ENCODE data around the gene OR10H4. TPM values are rescaled to one million over a fixed set of nuclear protein-coding genes. Genes with fewer than 3 reads are reported as not detected.
"Not testable (repeated sequence)": the region's sequence is repeated elsewhere in the genome, so short reads cannot be mapped to it uniquely, and the experiment has no call there.

Gene OR10H4, protein sequence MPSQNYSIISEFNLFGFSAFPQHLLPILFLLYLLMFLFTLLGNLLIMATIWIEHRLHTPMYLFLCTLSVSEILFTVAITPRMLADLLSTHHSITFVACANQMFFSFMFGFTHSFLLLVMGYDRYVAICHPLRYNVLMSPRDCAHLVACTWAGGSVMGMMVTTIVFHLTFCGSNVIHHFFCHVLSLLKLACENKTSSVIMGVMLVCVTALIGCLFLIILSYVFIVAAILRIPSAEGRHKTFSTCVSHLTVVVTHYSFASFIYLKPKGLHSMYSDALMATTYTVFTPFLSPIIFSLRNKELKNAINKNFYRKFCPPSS
- polyA plus RNA-seq (2011; rRNA removed) = not detected in 2 replicates
- polyA plus RNA-seq (2012; cell fraction: cytosol; rRNA removed) = not detected in 2 replicates
- not detected in 2 replicates for polyA plus RNA-seq (2012; cell fraction: nucleus; rRNA removed)
- not detected in 3 replicates for polyA plus RNA-seq (2017; fragmentation: RNase III; extraction: RNeasy Plus Mini Kit Qiagen cat#74134 plus additional on column Dnase treatment)
- polyA minus RNA-seq (2011; rRNA and poly(A)+ RNA removed) = not detected in 2 replicates

DNA sequence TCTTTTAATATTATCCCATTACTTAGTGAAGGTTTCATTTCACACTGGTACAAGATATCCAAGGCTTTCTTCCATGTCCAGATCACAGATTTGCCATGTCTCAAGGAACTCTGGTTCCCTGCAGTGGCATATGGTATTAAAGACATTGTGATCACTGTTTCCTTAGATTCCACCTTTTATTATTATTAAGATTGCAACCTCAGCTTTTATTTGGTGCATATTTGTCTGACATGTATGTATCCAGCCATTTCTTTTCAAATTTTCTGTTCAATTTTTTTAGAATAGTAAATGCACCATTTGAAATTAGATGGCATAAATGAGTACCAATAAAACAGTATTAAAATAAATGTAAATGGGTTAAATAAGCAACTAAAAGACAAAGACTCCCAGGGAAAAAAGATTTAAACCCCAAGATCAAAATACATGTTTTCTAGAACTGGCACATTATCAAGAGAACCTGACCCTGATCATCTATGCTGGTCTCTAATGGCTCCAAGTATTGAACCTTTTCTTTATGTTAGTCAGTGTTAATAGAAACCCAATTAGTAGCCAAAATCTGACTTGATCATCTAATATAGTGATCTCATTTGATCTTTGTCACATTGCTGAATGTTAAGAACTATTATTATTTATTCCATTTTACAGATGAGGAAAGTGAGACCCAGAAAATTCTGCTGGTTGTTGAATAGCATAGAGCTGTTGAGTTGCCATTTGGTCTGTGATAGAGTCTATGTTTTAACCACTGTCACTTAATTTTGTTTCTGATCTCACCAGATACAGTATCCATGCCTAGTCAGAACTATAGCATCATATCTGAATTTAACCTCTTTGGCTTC lies at the start of gene OR10H4:
TSS of gene OR10H4 (plus strand) at position 786 of the 836 bp plus-strand sequence. CDS start at position 786, 0 bp downstream.
- no peak for ATAC-seq
- Histone ChIP-seq H3K27ac (no peak within 1 kb of the TSS), H3K4me3 (no peak within 1 kb of the TSS), H3K4me1 (no peaks in the 10 kb centered on the region), H3K9me3 (peaks cover 12% of the 10 kb centered on the region; the same call in 2 of the 3 replicates), H3K4me2 (no peak within 1 kb of the TSS)
- TF ChIP-seq TP53 (CRISPR knock-in tag; IDR thresholded peaks at IDR 0.05) = no peak
- TF ChIP-seq MAFK (IDR thresholded peaks at IDR 0.05; ENCODE audit: partially characterized antibody) = peak; percentile 23
- DNase-seq (ENCODE audit: low read depth in 1 of 2, low spot score in 1 of 2) = no peak
- no peak for FAIRE-seq
- CTCF ChIA-PET = no interaction called here
- POLR2A ChIA-PET = no interaction called here

GRCh38 chr19:15899561-15899960 lies 49.2 kb upstream of the OR10H4 start:
- ATAC-seq; DNase-seq (ENCODE audit: low read depth in 1 of 2, low spot score in 1 of 2); H3K9me3 ChIP-seq; H3K4me3 ChIP-seq; H3K4me2 ChIP-seq; H3K27ac ChIP-seq; FAIRE-seq; POLR2A ChIA-PET; CTCF ChIA-PET; H3K4me1 ChIP-seq: not testable (repeated sequence)
- WGBS (ENCODE audit: missing lambda C conversion rate) = 88% methylated on average over 11 of the region's 30 CpGs

DNA sequence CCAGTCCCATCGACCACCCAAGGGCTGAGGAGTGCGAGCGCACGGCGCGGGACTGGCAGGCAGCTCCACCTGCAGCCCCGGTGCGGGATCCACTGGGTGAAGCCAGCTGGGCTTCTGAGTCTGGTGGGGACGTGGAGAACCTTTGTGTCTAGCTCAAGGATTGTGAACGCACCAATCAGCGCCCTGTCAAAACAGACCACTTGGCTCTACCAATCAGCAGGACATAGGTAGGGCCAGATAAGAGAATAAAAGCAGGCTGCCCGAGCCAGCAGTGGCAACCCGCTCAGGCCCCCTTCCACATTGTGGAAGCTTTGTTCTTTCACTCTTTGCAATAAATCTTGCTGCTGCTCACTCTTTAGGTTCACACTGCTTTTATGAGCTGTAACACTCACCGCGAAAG lies 48.8 kb upstream of the OR10H4 start:
- H3K9me3 ChIP-seq; DNase-seq (ENCODE audit: low read depth in 1 of 2, low spot score in 1 of 2); CTCF ChIA-PET; POLR2A ChIA-PET; H3K4me1 ChIP-seq; H3K4me3 ChIP-seq; H3K4me2 ChIP-seq; H3K27ac ChIP-seq; ATAC-seq; FAIRE-seq: not testable (repeated sequence)
- 53% methylated on average over 7 of the region's 15 CpGs for WGBS (ENCODE audit: missing lambda C conversion rate)

- CTCF ChIA-PET = no interaction called here
These were observed 48.3 kb upstream of the OR10H4 start for GRCh38 chr19:15900504-15900903.

GRCh38 chr19:15902254-15902653 lies 46.6 kb upstream of the OR10H4 start:
- no peak for TF ChIP-seq FOXS1 (CRISPR knock-in tag; IDR thresholded peaks at IDR 0.05)
- TF ChIP-seq, protein P1, sequence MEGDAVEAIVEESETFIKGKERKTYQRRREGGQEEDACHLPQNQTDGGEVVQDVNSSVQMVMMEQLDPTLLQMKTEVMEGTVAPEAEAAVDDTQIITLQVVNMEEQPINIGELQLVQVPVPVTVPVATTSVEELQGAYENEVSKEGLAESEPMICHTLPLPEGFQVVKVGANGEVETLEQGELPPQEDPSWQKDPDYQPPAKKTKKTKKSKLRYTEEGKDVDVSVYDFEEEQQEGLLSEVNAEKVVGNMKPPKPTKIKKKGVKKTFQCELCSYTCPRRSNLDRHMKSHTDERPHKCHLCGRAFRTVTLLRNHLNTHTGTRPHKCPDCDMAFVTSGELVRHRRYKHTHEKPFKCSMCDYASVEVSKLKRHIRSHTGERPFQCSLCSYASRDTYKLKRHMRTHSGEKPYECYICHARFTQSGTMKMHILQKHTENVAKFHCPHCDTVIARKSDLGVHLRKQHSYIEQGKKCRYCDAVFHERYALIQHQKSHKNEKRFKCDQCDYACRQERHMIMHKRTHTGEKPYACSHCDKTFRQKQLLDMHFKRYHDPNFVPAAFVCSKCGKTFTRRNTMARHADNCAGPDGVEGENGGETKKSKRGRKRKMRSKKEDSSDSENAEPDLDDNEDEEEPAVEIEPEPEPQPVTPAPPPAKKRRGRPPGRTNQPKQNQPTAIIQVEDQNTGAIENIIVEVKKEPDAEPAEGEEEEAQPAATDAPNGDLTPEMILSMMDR (IDR thresholded peaks at IDR 0.05) = no peak
- TF ChIP-seq MAZ (IDR thresholded peaks at IDR 0.05; ENCODE audit: borderline replicate concordance, low read depth, low read length) = no peak
- TF ChIP-seq RARB (CRISPR knock-in tag; IDR thresholded peaks at IDR 0.05) = no peak
- H3K4me3 ChIP-seq = no peak overlapping the region
- no peaks in the 10 kb centered on the region for H3K4me1 ChIP-seq
- DNase-seq (ENCODE audit: low read depth in 1 of 2, low spot score in 1 of 2) (no peak), FAIRE-seq (no peak), ATAC-seq (no peak)
- POLR2A ChIA-PET = no interaction called here
- no peak overlapping the region for H3K27ac ChIP-seq
- no peak overlapping the region for H3K4me2 ChIP-seq
- 71% methylated on average over 8 of the region's 11 CpGs for WGBS (ENCODE audit: missing lambda C conversion rate)
- H3K9me3 ChIP-seq = peaks cover 5% of the 10 kb centered on the region; the same call in 2 of the 3 replicates
- CTCF ChIA-PET = no interaction called here

More at GRCh38 chr19:15900504-15900903, 48.3 kb upstream of the OR10H4 start:
- no peak overlapping the region for H3K27ac ChIP-seq
- FAIRE-seq (no peak), DNase-seq (ENCODE audit: low read depth in 1 of 2, low spot score in 1 of 2) (no peak), ATAC-seq (no peak)
- no peak for TF ChIP-seq KDM1A (IDR thresholded peaks at IDR 0.05; ENCODE audit: low read depth)
- no peak overlapping the region for H3K4me3 ChIP-seq
- H3K4me1 ChIP-seq = no peaks in the 10 kb centered on the region
- WGBS (ENCODE audit: missing lambda C conversion rate) = 52% methylated on average over 7 of the region's 11 CpGs
- no peak overlapping the region for H3K4me2 ChIP-seq
- H3K9me3 ChIP-seq = peaks cover 5% of the 10 kb centered on the region; the same call in 2 of the 3 replicates
- POLR2A ChIA-PET = no interaction called here

GRCh38 chr19:15902898-15903297 lies 45.9 kb upstream of the OR10H4 start:
- H3K4me1 ChIP-seq; CTCF ChIA-PET; POLR2A ChIA-PET; DNase-seq (ENCODE audit: low read depth in 1 of 2, low spot score in 1 of 2); H3K27ac ChIP-seq; H3K4me2 ChIP-seq; FAIRE-seq; ATAC-seq; H3K4me3 ChIP-seq; H3K9me3 ChIP-seq: not testable (repeated sequence)
- WGBS (ENCODE audit: missing lambda C conversion rate) = 0% methylated on average over 1 of the region's 29 CpGs
